ENCODE data around the gene CPA4.

GRCh38 chr7:130276796-130277762 is 15.9 kb upstream of the CPA4 start:
- TF ChIP-seq EGR1 (IDR thresholded peaks at IDR 0.05; ENCODE audit: low read depth in 2 of 2) (no peak), CTCF (IDR thresholded peaks at IDR 0.05; ENCODE audit: low read depth, low read length, missing input control) (no peak), ATF3 (IDR thresholded peaks at IDR 0.05) (no peak), SP1 (IDR thresholded peaks at IDR 0.05) (no peak), NR2F2 (IDR thresholded peaks at IDR 0.05) (no peak), TAF1 (conservative IDR thresholded peaks at IDR 0.05) (no peak), HNF4G (IDR thresholded peaks at IDR 0.05) (no peak), RAD21 (IDR thresholded peaks at IDR 0.05) (no peak), GABPA (IDR thresholded peaks at IDR 0.05 in 1 of 2, conservative IDR thresholded peaks at IDR 0.05 in 1 of 2) (no peak)
- TF ChIP-seq, protein P1, sequence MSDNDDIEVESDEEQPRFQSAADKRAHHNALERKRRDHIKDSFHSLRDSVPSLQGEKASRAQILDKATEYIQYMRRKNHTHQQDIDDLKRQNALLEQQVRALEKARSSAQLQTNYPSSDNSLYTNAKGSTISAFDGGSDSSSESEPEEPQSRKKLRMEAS (IDR thresholded peaks at IDR 0.05) = no peak

All from liver (tissue), 3 donors.